Effector CD8-positive, alpha-beta T cell (primary cell): Measurements from ENCODE around the gene GNG7.

ENCODE experiments used
- DNase-seq: peaks from one replicate; lab custom pipeline; 2025; lab: John Stamatoyannopoulos, UW

GNG7 gene

GRCh38 chr19:2641332-2641698 is 61.2 kb downstream of the GNG7 start:
- no peak for DNase-seq

DNA sequence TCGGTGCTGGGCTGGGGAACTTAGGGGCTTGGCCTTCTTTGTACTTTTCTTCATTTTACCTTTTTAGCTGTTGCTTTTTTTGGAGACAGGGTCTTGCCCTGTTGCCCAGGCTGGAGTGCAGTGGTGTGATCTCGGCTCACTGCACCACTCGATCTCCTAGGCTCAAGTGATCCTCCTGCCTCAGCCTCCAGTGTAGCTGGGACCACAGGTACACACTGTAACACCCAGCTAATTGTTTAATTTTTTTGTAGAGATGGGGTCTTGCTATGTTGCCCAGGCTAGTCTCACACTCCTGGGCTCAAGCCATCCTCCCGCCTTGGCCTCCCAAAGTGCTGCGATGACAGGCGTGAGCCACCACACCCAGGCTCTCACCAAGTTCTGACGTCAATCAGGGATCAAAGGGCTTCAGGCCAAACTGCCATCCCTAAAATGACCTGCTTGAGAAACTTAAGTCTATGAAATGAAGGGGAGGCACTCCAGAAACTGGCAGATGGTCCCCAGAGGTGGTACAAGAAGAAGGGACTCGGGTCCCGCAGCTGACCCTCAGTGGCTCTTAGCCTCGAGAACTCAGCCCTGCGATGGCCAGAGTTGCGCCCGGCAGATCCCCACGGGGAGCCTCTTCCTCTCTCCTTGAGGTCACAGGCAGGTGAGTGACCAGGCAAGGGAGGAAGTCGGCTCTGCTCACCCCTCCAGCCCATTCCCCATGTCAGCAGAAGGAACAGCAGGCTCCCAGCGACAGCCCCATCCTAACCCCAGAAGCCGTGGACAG is 61.7 kb downstream of the GNG7 start:
- no peak for DNase-seq

DNA sequence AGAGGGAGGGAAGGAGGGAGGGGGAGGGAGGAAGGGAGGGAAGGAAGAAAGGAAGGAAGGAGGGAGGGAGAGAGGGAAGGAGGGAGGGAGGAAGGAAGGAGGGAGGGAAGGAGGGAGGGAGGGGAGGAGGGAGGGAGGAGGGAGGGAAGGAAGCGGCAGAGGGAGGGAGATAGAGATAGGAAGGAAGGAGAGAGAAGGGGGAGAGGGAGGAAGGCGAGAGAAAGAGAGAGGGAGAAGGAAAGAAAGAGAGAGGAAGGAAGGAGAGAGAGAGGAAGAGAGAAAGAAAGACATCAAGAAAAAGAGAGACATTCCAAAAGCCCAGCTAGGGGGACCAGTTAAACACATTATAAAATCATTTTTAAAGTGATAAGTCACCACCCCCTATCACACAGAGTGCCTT is 62.5 kb downstream of the GNG7 start:
- no peak for DNase-seq

GRCh38 chr19:2638417-2638940 is 64.0 kb downstream of the GNG7 start:
- no peak for DNase-seq

- DNase-seq, result peak; percentile 64
Measured at GRCh38 chr19:2636897-2637683, 65.4 kb downstream of the GNG7 start.

- DNase-seq, result no peak
Measured at GRCh38 chr19:2636141-2636896, 66.2 kb downstream of the GNG7 start.

DNA sequence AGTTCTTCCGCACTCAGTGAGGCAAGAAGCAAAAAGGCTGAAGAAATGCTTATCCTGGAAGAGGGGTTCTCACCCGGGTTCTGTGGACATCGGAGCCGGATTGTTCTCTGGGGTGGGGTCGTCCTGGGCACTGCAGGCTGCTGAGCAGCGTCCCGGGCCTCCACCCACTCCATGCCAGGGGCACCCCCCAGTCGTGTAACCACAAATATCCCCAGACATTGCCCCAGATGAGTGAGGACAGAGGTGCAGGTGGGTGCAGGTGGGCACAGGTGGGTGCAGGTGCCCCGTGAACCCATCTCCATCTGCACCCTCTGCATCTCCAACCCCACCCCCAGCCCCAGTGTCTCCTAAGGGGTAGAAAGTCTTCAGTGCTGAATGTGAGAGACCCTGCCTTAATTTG is 67.5 kb downstream of the GNG7 start:
- no peak for DNase-seq

GRCh38 chr19:2634228-2634951 is 68.1 kb downstream of the GNG7 start:
- DNase-seq, result no peak

GRCh38 chr19:2633693-2634075 is 68.8 kb downstream of the GNG7 start:
- no peak for DNase-seq

DNA sequence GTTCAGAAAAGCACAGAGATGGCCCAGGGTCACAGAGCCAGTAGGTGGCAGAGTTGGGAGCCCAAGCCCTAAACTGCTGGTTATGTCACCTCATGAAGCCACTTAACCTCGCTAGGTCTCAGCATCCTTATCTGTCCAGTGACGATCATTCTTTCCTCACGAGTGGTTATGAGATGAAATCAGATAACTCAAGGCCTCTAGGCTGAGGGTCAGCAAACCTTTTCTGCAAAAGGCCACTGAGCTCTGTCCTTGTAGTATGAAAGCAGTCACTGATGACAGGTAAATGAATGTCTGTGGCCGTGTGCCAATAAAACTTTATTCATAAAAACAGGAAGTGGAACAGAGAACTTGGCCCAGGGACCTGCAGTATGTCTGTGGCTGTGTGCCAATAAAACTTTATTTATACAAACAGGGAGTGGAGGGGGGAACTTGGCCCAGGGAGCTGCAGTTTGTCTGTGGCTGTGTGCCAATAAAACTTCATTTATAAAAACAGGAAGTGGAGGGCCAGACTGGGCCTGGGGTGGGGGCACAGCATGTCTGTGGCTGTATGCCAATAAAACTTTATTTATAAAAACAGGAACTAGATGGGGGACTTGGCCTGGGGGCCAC is 71.2 kb downstream of the GNG7 start:
- DNase-seq, result no peak

GRCh38 chr19:2630352-2631001 is 72.0 kb downstream of the GNG7 start:
- DNase-seq, result no peak

DNA sequence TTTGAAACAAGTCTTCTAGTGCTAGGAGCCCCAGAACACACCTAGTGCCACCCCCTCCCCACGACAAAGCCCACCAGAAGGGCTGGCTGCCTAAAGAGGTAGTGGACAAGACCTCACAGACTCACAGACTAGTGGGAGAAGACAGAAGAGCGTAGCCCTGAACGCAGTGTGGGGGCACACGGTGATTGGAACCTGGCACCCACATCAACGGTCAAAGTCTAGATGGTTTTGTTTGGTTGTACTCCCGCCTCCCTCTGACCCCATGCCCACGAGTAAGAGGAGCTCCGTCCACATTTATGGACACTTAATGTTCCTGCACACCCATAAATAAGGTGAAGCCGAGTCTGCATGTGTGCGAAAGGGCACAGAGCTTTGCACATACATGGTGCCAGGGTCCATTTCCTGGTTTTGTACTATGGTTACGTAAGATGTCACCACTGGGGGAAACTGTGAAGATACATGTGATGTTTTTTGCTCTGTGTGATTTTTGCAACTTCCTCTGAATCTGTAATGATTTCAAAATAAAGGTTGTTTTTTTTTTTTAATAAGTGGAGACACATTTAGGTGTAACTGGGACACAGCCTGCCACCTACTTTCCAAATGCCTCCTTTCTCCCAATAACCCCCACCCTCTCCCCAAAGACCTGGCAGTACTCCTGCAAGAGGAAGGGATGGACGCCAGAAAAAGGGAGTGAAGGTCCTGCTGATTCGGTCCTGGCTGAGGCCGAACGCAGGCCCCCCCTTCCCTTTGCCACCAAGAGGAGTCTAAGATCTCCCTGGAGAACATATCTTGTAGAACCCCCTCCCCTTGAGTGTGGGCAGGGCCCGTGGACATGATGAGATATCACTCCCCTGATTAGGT is 72.8 kb downstream of the GNG7 start:
- no peak for DNase-seq

DNA sequence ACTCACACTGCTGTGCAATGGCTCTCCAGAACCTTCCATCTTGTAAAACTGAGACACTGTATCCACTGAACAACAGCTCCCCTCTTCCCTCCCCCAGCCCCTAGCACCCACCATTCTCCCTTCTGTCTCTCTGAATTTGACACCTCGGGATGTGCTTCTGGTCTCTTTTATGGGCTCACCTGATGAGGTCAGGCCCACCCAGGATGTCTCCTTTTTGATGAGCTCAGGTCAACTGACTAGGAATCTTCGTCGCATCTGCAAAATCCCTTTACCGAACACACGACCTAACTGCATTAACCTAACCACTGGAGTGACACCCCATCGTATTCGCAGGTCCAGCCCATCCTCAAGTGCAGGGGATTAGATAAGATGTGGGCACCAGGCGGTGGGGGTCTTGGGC is 73.9 kb downstream of the GNG7 start:
- no peak for DNase-seq

DNA sequence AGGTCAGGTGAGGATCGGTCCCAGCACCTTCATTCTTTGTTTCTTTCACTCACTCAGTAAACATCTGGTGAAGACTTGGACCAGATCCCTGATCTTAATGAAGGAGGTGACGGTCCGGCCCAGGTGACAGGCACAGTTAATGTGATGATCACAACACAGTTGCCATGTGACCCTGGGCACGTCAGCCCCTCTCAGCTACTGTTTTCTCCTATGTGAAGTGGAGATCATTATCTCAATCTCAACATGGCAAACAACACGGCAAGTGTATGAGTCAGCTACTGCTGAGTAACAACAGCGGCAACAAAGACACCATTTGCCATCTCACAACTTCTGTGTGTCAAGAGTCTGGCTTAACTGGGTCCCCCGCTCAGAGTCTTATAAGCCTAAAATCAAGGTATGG is 74.6 kb downstream of the GNG7 start:
- DNase-seq, result no peak

DNA sequence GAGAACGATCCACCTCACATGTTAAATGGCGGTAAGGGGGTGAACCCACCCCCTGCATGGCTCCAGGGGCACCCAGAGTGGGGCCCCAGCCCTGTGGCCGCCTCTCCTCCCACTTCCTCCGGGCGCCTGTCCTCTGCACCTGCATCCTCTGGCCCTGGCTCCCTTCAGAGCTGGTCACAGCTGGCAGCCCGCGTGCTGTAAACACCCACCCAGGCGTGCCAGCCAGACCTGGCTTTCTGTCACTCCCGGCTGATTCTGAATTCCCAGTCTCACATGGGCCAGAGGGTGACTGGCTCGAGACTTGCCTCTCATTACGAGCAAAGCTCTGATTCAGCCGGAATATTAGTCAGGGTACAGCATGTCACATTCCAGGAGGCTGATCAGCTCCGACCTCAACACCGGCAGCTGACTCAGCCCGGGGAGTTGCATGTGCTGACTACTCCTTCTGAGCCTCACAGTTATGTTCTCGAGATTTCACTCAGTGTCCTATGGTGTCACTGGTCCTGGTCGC is 75.1 kb downstream of the GNG7 start:
- no peak for DNase-seq

DNA sequence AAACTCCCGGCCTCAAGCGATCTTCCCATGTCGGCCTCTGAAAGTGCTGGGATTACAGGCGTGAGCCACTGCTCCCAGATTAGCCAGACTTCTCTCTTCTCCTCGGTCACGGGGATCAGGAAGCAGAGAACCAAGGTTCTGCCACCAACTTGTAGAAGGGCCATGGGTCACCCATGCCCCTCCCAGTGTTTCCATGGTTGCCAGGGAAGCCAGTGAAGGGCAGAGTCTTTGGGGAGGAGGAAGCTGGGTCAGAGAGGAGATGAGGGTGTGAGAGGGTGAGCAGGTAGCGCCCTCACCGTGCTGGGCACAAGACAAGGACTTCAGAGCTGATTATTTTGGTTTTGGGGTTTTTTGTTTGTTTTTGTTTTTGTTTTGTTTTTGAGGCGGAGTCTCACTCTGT is 77.1 kb downstream of the GNG7 start:
- no peak for DNase-seq

DNA sequence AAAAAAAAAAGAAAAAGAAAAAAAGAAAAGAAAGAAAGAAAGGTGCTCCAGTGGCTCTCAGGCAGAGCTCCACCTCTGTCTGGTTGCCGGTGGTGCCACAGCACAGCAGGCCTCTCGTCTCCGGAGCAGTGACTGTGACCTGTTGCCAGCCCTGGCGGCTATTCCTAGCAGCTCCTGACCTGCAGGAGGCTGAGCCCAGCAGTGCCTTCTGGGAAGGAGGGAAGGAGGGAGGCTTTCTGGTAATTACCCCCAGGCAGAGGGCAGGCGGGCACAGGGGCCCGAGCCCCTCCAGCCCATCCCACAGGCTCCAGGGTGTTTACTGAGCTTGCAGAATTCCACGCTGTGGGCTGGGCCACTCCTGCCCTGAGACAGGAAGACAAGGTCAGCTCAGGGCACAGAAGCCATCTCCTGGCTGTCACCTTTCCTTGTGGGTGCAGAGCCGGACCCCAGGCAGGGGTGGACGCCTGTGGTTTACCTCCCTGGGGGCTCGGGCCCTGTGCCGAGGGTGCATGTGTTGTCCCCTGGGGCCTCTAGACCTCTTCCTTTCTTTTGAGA is 77.9 kb downstream of the GNG7 start:
- no peak for DNase-seq

DNA sequence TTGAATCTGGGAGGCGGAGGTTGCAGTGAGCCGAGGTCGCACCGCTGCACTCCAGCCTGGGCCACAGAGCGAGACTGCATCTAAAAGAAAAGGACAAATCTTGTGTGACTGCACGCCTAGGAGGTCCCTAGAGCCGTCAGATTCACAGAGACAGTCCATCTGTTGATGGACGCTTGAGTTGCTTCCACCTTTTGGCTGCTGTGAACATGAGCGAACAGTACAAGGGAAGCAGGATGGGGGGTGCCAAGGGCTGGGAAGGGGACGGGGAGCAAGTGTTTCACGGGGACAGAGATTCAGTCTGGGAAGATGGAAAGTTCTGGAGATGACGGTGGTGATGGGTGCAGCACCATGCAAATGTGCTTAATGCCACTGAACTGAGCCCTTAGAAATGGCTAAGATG is 78.7 kb downstream of the GNG7 start:
- DNase-seq, result no peak

- DNase-seq, result peak; percentile 63
Measured at GRCh38 chr19:2622371-2622961, 80.0 kb downstream of the GNG7 start.
